SKM-1 (cell line): ENCODE measurements around the gene IPP.
"Not testable (repeated sequence)": the region's sequence is repeated elsewhere in the genome, so short reads cannot be mapped to it uniquely, and the experiment has no call there.

Source experiments
- DNase-seq: peaks from one replicate; lab custom pipeline; 2025; ENCODE audit not compliant: unreplicated experiment; lab: John Stamatoyannopoulos, UW

IPP gene

GRCh38 chr1:45746922-45747321 is 3.5 kb downstream of the IPP start:
- DNase-seq = no peak

DNA sequence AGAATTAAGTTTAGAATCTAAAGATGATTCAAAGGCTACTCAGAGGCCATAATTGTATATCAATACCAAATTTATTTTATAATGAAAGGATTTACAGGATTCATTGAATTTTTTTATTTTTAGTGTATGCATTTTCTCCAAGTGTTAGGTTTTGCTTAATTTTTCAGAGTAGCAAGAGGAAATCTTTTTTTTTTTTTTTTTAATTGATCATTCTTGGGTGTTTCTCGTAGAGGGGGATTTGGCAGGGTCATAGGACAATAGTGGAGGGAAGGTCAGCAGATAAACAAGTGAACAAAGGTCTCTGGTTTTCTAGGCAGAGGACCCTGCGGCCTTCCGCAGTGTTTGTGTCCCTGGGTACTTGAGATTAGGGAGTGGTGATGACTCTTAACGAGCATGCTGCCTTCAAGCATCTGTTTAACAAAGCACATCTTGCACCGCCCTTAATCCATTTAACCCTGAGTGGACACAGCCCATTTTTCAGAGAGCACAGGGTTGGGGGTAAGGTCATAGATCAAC is 10.8 kb downstream of the IPP start:
- DNase-seq = not testable (repeated sequence)

GRCh38 chr1:45739137-45739536 is 11.3 kb downstream of the IPP start:
- no peak for DNase-seq

DNA sequence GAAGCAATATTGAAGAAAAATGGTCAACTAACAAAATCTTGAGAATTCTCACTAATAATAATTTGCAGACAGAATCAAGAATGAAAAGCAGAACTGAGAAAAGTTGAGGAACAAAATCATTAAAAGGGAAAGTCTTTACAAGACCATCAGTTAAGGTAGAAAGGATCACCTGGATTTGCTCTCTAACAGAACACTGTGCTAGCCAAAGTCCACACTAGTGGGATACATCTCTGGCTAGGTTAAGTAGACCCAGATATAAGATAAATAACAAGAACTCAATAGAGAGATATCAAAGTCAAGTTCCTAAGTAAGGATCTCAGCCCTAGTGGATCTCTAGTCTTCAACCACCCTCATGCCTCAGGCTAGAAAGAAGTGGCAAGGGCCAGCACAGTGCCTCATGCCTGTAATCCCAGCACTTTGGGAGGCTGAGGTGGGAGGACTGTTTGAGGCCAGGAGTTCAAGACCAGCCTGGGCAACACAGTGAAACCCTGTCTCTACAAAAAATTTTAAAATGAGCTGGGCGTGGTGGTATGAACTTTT is 19.6 kb downstream of the IPP start:
- DNase-seq = no peak

DNA sequence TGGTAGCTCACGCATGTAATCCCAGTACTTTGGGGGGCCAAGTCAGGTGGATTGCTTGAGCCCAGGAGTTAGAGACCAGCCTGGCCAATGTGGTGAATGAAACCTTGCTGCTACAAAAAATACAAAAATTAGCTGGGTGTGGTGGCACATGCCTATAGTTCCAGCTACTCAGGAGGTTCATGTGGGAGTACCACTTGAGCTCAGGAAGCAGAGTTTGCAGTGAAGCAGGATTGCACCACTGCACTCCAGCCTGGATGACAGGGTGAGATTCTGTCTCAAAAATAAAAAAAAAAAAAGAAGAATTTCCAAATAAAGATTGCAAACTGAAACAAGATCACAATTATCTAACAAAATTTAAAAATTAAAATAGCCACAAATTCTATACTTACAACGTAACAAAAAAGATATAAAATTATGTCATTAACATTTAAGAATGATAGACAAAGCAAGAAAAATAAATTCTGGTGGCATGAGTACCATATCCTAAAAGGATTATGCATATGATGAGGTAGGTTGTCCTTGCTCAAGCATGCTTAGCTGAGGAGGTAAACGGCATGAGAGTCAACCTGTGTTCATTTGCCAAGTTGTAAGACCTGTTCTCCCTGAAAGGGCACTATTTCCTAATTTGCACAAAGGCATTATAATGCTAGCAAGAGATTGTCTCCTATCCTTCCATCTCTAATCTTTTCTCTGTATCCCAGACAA is 20.2 kb downstream of the IPP start:
- DNase-seq = no peak

- DNase-seq = not testable (repeated sequence)
Measured at GRCh38 chr1:45726007-45726406, 24.4 kb downstream of the IPP start.

GRCh38 chr1:45723248-45723930 is 27.1 kb downstream of the IPP start:
- DNase-seq = no peak

DNA sequence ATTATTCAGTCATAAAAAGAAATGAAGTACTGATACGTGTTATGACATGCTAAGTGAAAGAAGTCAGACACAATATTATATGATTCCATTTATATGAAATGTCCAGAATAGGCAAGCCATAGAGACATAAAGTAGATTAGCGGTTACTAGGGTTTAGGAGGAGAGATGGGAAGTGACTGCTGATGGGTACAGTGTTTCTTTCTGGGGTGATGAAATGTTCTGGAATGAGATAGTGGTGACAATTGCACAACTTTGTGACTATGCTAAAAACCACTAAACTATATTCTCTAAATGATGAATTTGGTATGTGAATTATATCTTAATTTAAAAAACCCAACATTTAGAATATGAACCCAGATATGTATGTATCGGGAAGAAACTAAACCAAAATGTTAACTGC is 27.6 kb downstream of the IPP start:
- DNase-seq = peak; percentile 62

- DNase-seq = no peak
Measured at GRCh38 chr1:45721207-45721606, 29.2 kb downstream of the IPP start.

DNA sequence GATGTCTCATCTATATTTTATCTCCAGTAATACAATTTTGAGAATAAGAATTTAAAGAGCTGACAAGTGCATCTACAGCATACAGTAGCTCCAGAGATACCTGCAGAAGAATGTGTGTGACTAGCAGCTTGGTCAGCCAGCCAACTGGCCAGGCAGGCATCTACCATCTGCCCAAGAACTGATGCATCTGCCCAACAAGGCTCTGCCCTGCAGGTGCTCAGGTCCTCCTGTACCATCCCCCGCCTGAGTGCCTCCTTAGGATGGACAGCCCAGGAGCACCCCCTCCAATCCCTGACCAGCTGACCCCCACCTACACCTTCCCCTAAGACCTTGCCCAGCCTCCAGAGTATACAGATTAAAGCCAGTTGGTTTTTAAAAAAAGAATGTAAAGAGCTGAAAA is 32.2 kb downstream of the IPP start:
- no peak for DNase-seq

DNA sequence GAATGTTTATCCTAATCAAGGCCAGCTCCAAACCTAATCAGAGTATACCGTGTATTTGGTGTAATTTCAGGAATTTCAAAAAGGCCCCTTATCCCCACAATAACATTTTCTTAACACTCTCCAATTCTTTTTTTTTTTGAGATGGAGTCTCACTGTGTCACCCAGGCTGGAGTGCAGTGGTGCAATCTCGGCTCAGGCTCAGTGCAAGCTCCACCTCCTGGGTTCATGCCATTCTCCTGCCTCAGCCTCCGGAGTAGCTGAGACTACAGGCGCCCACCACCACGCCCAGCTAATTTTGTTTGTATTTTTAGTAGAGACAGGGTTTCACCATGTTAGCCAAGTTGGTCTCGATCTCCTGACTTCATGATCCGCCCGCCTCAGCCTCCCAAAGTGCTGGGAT is 33.1 kb downstream of the IPP start:
- DNase-seq = not testable (repeated sequence)

DNA sequence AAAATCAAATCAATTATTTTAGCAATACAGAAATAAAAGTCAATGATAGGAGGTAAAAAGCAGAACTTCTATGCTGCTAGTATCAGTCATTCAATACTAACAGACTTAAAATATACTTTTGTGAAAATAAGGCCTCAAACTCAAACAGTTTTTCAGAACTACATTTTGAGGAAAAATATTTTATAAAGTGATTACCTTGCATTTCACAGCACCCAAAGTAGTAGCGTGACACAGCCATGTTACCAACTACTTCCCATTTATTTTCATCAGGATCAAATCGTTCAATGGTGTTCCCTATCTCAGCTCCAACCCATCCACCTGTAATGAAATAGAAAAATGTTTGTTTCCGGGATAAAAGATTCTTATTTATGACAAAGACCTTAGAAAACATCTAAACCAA is 33.8 kb downstream of the IPP start:
- no peak for DNase-seq

- no peak for DNase-seq
Measured at GRCh38 chr1:45713711-45714110, 36.7 kb downstream of the IPP start.

GRCh38 chr1:45704637-45705036 is 45.8 kb downstream of the IPP start:
- DNase-seq = no peak

DNA sequence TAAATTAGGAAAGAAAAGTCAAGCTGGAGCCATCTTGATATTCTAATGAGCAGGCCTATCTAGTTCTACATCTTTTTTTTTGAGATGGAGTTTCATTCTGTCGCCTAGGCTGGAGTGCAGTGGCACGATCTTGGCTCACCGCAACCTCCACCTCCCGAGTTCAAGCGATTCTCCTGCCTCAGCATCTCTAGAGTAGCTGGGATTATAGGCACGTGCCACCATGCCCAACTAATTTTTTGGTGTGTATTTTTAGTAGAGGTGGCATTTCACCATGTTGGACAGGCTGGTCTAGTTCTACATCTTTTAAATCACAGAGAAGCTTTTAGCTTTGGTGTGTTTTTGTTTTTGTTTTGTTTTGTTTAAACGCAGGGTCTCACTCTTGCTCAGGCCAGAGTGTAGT is 55.6 kb downstream of the IPP start:
- DNase-seq = no peak

DNA sequence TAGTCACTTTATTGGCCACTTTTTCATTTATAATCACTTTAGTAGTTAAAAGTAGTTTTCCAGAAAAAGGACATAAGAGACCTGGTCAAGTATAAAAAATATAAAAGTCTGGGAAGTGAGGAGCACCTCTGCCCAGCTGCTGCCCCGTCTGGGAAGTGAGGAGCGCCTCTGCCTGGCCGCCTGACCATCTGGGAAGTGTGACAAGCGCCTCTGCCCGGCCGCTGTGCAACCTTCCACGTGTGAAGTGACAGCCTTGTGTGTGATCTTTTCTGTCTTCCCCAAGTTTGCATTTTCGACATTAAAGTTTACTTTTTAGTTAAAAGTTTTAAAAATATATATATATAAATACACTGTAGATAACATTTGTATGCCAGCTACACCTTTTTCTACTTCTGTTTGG is 56.6 kb downstream of the IPP start:
- DNase-seq = not testable (repeated sequence)

DNA sequence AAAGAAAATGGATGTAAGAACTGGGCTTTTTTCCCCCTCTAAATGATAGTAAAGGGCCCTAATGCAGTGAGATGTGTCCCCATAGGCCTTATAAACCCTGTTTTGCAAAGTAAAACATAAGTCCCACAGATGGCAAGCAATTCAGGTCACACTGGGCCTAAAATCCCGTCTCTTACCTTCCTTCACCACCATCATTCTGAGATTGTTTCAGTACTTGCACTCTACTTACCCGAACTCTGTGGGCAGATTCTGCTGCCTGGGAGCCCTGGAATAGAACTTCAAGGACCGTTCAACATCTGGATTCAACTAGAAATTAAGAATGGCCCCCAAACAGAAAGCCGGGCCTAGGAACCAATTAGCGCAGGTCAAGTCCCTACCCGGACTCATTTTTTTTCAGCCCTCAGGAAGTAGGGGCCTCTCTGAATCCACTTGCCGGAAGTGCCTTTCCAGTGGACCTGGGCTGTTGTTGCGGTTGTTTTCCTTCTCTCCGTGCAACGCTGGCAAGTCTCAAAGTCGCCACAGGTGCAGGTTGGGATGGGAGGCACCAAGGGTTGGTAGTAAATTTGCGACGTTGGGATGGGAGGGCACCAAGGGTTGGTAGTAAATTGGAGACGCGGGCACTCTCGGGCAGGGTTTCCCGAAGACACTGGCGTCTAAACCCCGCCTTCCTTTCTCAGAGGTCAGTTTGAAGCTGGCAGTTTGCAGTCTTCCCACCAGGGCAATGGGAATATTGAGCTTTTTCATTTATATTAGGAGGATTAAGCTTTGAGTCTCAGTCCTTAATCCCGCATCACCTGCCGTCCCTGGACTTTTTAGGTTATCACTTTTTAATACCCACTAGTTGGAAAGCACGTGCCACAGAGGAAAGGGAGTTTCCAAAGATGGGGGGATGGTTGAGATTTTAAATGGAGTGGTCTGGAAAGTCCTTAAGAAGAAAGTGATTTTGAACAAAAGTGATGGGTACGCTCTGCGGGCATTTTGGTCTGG is 62.4 kb downstream of the IPP start, which contains the start of gene TMEM69:
TMEM69 (plus strand) TSS at position 428 of the 987 bp plus-strand sequence. CDS start 2,888 bp downstream, outside the sequence.
- peak; percentile 73 for DNase-seq

DNA sequence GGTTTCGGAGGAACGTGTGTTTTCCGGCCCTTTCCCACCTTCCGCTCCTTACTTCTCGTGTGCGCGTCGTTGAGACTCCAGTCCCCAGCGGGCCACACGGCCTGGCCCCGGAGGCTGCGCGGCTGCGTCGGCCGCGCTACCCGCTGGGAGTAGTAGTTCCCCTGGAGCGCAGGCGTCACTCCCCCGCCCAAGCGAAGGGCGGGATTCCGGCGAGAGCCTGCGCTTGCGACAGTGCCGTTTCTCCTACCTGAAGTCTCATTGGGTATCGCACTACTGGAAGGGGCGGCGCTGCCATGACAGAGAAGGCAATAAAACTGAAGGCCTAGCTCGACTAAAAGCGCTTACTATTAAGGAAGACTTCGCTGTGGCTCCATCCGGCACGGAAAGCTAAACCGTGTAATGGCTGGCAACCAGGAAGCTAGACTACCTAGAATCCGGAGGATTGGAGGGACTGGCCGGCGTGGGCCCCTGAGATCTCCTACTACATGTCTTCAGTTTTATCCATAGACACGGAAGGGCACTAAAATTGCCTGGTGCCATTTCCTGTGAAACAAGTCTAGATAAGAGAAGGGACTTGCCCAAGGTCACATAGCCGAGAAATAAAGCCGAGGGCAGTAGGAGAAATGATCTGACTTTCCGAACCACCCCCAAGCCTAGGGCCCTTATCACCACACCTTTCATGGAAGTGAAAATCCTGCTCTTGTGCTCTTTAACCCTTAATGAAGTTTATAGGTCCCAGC is 63.3 kb downstream of the IPP start:
- DNase-seq = peak; percentile 99

DNA sequence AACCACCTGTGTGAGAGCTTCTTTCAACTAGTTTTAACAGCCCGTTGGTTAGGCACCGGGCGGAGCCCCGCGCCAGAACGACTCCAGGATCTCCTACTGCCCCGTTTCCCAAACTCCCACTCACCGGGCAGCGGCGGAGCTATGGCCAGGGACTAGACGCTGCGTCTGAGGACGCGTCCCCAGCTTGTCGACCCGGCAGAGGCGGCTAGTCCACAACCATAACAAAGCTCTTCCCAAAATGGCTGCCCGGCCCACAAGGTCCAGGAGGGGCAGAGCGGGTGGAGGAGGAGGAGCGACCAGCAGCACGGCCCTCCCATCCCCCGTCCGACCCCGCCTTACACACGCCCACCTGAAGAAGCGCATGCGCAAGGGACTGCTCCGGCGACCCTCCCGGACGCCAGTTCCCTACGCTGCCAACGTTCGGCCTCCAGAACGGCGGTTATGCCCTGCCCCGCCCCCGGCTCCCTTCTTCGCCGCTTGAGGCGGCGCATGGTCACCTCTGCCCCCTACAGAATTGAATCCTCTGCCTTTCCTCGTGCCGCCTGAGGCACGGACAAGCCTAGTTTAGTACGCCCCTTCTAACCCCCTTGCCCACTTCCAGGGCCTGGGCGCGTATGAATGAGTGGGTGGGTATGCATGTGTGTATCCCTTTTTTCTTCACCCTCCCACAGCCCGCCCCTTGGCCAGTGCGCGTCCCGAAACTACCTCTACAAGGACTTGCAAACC is 64.0 kb downstream of the IPP start, which contains the start of gene GPBP1L1:
GPBP1L1 (minus strand) TSS at position 246 of the 726 bp plus-strand sequence. CDS start 27,446 bp downstream, outside the sequence.
- peak; percentile 98 for DNase-seq

- no peak for DNase-seq
Measured at GRCh38 chr1:45686015-45686287, 64.5 kb downstream of the IPP start.
